Stimulated activated CD8-positive, alpha-beta memory T cell treated with anti-CD3 and anti-CD28 coated beads, Interleukin-2, amount 100 ng/mL, for 48 hours (primary cell): ENCODE results near the gene NKAIN2.

Experiments used
- DNase-seq, 2 donors: peaks; one replicate each; pipeline ENCODE4 v3.0.0-alpha.2; 2020; ENCODE audit warnings: low read depth in 2 of 2

Gene NKAIN2

DNA sequence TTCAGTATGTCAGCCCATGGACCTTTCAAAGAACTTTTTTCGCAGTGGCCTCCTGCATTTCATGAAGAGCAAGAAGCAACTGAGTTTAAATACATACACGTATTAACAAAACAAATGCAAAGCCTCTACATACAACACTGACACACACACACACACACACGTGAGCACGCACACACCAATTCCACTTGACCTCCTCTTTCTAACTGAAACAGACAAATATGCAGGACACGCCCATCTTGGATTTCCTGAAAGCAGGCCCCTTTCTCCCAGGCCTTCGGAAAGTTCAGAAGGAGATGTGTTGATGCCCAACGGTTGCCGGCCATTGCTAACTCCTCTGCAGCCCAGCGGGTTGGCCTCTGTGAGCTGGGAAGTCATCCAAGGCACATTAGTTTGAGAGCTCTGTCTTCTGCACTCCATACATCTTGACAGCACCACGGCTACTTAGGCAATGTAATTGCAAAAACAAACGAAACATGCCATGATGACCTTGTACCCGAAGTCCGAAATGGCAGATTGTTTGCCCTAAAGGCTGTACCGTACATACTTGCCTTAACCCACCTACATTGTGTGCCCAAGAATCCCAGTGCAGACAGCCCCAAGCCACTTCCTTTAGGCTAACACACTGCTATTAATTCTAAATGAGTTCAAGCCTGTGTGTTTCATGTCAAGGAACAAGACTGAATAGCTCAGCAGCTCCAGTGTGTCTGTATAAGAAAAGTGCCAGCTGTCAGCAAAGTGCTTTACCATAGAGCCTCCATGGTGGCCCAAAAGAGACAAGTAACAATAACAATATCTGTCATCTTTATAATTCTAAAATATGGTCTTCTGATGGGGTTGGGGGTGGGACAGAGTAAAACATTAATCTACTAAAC lies 1019.8 kb downstream of the NKAIN2 start:
- no peak for DNase-seq

DNA sequence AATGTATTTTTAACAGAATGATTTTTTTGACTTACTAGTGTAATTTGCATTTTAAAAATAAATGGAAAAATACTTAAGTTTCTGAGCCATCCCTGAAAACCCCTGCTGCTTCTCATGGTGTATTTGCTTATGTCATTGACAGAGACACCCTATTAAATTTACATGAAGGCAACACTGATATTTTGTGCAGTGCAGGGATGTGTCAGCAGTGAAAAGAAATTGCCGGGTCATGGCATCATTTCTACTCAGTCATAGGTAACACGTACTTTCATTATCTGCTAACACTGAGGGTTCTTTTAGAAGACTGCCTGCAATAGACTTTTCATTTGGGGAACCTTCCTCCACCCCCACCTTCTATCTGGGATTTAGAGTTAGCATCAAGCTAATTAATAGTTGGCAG lies 1021.9 kb downstream of the NKAIN2 start:
- no peak for DNase-seq

DNA sequence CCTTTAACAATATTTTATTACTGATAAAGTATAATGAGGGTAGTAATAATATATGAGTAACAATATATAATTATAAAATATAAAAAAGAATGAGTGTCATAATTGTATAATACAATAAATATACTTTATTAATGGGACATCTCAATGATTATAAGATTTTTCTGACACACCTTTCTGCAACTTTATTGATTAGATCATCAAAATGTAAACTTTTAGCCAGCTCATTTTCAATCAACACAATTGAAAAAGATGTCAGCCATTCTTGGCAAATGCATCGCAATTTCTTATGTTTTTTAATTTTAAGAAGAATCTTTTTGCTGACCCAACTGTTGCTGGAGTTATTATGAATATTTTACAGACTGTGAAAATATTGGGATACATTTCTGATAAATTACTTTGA lies 1026.2 kb downstream of the NKAIN2 start:
- DNase-seq, result no peak

DNA sequence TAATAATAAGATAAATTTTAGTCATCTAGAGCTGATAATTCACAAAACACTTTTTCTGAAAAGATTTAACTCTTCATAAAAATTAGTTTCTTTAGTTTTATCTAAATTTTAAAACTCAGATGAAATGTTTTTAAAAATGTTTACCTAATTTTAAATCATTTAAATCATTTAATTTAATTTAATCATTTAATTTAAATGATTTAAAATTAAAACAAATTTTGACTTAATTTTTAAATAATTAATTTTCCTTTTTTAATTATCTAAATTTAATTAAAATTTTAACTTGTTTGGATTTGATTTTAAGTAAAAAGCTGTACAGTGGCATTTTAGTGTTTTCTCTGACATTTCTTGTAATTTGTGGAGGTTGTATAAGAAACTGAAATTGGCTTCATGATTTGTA lies 1026.8 kb downstream of the NKAIN2 start:
- DNase-seq, result no peak

DNA sequence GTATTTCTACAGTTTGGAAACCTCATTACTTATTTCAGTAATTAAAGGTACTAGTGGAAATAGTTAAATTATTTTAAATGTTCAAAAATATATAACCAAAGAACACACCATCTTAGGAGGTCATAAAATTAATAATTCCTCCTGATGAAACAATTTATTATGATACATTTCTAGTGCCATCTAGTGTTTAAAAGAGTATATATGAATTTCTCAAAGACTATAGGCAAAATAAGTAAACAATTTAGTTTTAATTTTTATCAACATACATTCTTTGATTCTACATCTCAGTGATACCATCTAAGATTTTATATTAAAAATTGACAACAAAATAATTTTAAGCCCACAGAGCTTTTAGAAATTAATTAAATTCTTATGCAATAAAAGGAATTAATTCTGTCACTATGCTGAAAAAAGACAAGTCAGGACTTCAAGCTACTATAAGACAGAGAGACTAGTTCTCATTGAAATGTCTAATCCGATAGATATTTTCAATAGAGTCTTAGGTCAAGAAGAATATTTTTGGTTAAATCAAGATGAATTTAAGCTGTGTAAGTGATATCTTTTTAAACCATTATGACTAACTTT lies 1050.8 kb downstream of the NKAIN2 start:
- no peak for DNase-seq

DNA sequence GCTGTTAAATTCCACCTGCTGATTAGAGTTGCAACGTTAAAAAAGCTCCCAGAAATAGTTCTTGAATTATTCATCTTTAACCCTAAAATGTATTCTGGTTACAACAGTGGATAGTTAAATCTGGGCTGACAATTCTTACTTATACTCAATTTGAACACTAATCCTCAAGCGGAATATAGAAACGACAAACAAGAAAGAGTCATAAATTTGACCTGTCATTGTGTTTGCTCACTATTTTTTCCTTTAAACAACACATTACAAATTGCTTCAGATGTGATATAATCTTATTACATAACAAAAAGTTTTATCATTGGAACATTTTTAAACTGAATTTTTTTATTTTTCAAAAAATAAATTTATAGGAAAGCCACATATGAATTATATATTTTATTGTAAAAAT lies 1054.1 kb downstream of the NKAIN2 start:
- no peak for DNase-seq

DNA sequence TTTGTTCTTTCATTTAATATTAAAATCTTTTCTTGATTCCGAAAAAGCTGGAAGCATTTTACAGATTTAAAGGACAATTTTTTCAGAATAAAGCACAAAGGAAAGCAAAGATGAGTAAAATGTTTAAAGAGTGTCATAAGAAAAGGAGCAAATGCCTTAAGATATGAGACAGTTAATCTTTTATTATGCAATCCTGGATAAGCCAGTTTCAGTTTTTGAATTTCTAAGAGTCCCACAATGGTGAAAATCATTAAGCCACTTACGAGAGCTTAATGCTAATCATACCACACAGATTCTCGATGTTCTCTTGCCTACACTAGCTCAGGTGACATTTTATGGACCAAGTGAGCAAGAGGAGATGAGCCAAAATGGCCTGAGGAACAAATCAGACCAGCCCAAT lies 1054.9 kb downstream of the NKAIN2 start:
- no peak for DNase-seq

DNA sequence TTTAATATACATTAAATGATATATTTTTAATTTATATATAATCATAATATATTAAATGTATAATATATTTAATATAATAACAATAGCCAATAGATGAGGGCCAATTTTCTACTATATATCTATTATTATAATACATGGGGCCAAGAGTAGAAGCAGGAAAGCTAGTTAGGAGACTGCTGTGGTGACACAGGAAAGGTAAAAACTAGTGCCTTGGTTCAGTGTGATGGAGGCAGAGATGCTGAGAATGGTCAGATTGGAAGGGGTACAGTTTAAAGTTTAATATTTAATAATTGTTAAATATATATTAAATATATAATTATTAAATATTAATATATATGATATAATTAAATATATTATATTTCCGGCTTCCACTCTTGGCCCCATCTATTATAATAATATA lies 1055.7 kb downstream of the NKAIN2 start:
- no peak for DNase-seq

DNA sequence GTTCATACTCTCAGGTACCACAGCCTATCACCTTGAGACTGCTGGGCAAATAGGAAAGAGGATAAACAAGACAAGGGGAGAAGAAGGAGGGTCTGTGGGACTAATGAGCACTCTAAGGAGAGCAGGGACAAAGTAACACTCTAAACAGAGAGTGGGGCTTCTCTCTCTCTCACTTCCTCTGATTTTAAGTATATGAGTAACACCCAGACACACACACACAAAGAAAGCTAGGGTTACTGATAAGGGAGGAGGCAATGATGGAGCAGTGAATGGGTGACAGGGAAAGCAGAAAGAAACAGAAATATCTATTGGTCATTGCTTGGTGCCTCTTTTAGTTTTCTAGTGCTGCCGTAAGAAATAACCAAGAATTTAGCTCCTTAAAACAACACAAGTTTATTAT lies 1062.4 kb downstream of the NKAIN2 start:
- no peak for DNase-seq

DNA sequence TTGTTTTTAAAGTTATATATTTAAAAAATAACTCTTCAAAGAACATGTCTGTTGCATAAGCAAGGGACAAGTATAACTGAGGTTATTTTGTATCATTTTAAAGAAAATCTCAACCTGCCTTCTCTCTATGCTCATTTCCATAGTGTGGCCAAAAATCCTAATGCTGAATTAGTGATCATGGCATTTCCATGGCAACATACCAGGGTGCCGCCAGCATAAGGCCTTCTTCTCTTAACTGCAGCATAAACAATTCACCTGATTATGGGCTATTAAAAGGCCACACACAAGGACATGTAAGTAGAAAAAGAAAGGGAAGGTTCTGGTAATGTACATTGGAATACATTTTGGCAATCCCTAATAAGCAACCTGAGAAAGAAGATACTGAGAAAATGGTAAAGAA lies 1063.5 kb downstream of the NKAIN2 start:
- no peak for DNase-seq

DNA sequence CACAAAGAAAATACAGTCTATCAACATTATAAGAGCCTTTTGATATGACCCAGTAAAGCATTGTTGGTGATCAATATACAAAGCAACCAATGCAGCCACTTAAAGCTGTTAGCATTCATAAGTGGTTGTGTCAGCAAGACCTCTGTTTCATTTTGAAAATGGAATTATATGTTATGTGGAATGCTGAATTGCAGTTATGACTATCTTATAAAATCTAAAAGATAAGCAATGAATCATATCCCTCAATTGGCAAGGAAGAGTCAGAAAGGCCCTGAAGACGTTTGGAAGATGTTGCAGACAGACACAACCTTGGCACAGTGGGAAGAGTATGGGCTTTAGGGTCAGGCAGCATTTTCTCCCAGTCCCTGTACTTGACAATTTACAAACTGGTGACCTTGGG lies 1064.8 kb downstream of the NKAIN2 start:
- DNase-seq, result no peak

DNA sequence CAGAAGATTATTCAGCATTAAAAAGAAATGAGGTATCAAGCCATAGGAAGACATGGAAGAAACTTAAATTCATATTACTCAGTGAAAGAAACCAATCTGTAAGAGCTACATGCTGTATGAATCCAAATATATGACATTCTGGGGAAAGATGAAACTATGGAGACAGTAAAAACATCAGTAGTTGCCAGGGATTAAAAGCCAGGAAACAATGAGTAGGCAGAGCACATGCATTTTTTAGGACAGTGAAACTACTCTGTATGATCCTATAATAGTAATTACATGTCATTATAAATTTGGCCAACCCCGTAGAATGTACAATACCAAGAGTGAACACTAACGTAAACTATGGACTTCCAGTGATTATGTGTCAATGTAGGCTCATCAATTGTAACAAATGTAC lies 1065.8 kb downstream of the NKAIN2 start:
- DNase-seq, result no peak

DNA sequence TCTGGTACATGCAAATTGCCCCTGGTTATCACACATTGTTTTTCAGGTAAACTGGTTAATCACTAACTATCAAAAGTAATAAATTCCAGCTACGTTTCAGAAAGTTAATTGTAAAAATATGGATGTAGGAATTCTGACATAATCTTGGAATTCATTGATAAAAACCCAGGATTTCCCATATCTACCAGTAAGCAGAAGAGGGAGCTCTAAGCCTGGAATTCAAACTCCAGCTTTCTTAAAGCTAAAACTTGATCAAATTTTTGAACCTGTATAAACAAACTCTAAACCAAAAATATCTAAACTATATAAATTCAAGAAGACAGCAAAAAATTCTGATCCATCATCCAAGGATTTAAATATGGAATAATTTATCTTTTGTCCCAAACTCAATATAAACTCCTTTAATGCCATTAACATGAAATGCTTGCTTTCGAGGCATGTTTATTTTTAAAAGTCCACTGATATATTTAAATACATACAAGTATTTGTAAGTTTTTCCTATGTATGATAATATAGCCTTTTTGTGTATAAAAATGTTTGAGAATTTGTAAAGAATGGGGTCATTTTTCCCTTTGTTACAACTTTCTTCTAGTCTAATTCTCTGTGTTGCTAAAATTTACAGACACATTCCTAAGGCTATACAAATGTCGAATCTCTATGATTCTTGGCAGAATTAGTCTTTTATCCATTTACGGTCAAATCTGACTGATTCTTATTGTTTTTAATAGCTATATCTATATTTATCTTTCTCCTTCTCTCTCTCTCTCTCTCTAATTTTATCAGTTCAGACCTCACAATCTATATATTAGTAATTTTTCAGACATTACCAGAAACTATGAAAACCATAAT lies 1067.2 kb downstream of the NKAIN2 start:
- DNase-seq, result no peak

DNA sequence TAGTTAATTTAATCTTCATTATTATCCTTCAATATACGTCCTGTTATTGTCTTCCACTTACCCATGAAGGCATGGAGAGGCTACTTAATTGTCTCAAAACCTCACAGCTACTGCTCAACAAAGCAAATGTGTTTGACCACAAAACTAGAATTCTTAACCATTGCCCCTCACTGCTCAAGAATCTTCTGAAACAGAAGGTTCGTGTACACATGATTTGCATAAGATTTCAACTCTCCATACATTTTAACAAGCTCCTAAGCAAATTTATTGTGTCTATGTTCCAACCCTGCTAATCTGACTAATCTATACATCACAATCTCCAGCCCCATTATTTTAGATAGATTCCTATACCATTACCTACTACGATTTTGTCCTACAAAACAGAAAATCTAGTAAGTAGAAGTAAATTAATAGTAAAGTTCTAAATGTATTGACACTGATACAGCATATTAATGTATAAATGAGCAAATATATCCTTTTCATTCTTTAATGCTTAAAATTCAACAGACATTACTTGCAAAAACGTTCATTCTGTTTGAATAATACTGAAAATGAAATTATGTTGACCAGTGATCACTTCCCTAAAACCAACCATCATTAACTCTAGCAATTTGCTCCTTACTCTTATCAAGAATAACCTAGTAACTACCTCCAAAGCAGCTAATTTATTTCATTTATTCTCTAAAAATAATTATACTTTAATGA lies 1068.8 kb downstream of the NKAIN2 start:
- DNase-seq, result no peak

DNA sequence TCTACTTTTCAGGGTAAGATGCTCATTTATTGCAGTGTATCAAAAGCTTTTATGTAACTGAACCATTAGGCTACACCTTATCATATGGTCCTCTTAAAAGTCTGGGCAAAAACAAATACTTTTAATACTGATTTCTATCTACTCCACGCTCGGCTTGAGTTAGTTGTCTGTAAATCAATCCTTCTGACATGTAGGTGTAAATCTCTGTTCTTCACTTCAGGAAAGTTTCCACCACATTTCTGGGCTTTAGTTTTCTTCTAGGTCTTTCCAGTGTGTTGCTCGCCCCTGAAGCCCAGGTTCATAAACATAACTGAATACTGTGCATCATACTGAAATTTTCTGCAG lies 1069.4 kb downstream of the NKAIN2 start:
- no peak for DNase-seq
